WTC11 (cell line): ENCODE data around the gene PANX2. TPM values are rescaled to one million over a fixed set of nuclear protein-coding genes. Genes with fewer than 3 reads are reported as not detected.

ENCODE experiments used
- ATAC-seq: fragments of 200-7000 bp; cut with Tn5 transposase; 2 replicates; pipeline ENCODE4 v1.10.0; 2021; ENCODE audit warnings: mild to moderate bottlenecking, moderate library complexity
- CTCF ChIA-PET: fragments of 300-600 bp; sonication (Branson Sonifier 250); formaldehyde crosslinking; loops from one replicate; lab custom pipeline; 2021; ENCODE audit warnings: antibody characterized with exemption; lab: Charles Lee
- POLR2A ChIA-PET: fragments of 350-600 bp; sonication (Branson Sonifier 250); formaldehyde crosslinking; loops from one replicate; lab custom pipeline; 2021; ENCODE audit warnings: antibody characterized with exemption; lab: Charles Lee
- DNase-seq: peaks from one replicate; pipeline ENCODE4 v3.0.0; 2021; ENCODE audit warnings: low spot score
- H3K27ac Mint-ChIP-seq: 2 replicates; pipeline ENCODE4 v1.8.0; 2021; ENCODE audit warnings: mixed read lengths
- H3K27me3 Mint-ChIP-seq: 2 replicates; pipeline ENCODE4 v1.8.0; 2021; ENCODE audit warnings: low read depth, mild to moderate bottlenecking, moderate library complexity, mixed read lengths
- H3K36me3 Mint-ChIP-seq: 2 replicates; pipeline ENCODE4 v1.8.0; 2021; ENCODE audit warnings: mixed read lengths
- H3K4me1 Mint-ChIP-seq: 2 replicates; pipeline ENCODE4 v1.8.0; 2022; ENCODE audit warnings: mixed read lengths
- H3K4me3 Mint-ChIP-seq: 2 replicates; pipeline ENCODE4 v1.8.0; 2021; ENCODE audit warnings: mild to moderate bottlenecking, moderate library complexity, mixed read lengths
- H3K9me3 Mint-ChIP-seq: 2 replicates; pipeline ENCODE4 v1.8.0; 2021; ENCODE audit warnings: mixed read lengths
- CREB1 ChIP-seq: sonication (generic); formaldehyde crosslinking; IDR thresholded peaks from 2 replicates; pipeline ENCODE4 v1.8.0; 2023; ENCODE audit warnings: mild to moderate bottlenecking, missing genetic modification reagents
- FOXJ3 ChIP-seq: sonication (generic); formaldehyde crosslinking; IDR thresholded peaks from 2 replicates; pipeline ENCODE4 v1.9.0; 2021; ENCODE audit warnings: missing genetic modification reagents, mild to moderate bottlenecking, borderline replicate concordance
- FOXP1 ChIP-seq: sonication (generic); formaldehyde crosslinking; IDR thresholded peaks from 2 replicates; pipeline ENCODE4 v1.8.0; 2022; ENCODE audit warnings: missing genetic modification reagents, mild to moderate bottlenecking, moderate library complexity, borderline replicate concordance
- JUN ChIP-seq: sonication (generic); formaldehyde crosslinking; IDR thresholded peaks from 2 replicates; pipeline ENCODE4 v1.8.0; 2023; ENCODE audit warnings: mild to moderate bottlenecking, missing genetic modification reagents
- NR2C2 ChIP-seq: sonication (generic); formaldehyde crosslinking; IDR thresholded peaks from 2 replicates; pipeline ENCODE4 v1.8.0; 2022; ENCODE audit warnings: mild to moderate bottlenecking, missing genetic modification reagents
- NR3C1 ChIP-seq: sonication (generic); formaldehyde crosslinking; conservative IDR thresholded peaks from 2 replicates; pipeline ENCODE4 v1.8.1; 2023; ENCODE audit warnings: low read depth, mild to moderate bottlenecking, missing genetic modification reagents
- TP53 ChIP-seq: sonication (generic); formaldehyde crosslinking; IDR thresholded peaks from 2 replicates; pipeline ENCODE4 v1.8.1; 2023; ENCODE audit warnings: mild to moderate bottlenecking, missing genetic modification reagents
- ZNF121 ChIP-seq: sonication (generic); formaldehyde crosslinking; IDR thresholded peaks from 2 replicates; pipeline ENCODE4 v1.8.0; 2023; ENCODE audit warnings: missing genetic modification reagents
- ZNF138 ChIP-seq: sonication (generic); formaldehyde crosslinking; conservative IDR thresholded peaks from 2 replicates; pipeline ENCODE4 v1.8.1; 2022; ENCODE audit warnings: mild to moderate bottlenecking, moderate library complexity, missing genetic modification reagents
- ZNF416 ChIP-seq: fragments of 250-450 bp; sonication (Bioruptor Pico); IDR thresholded peaks from 2 replicates; pipeline ENCODE4 v1.9.0; 2021; ENCODE audit warnings: mild to moderate bottlenecking, inconsistent platforms
- total RNA-seq: library from RNA; stranded (reverse); gene quantifications from 3 replicates; pipeline ENCODE4 v1.2.3, GENCODE V29; 2021
- TF ChIP-seq, protein P1 (sequence below): sonication (generic); formaldehyde crosslinking; IDR thresholded peaks from 2 replicates; pipeline ENCODE4 v1.8.0; 2022; ENCODE audit warnings: mild to moderate bottlenecking, missing genetic modification reagents
- TF ChIP-seq, protein P2 (sequence below): sonication (generic); formaldehyde crosslinking; IDR thresholded peaks from 2 replicates; pipeline ENCODE4 v1.8.1; 2022; ENCODE audit warnings: mild to moderate bottlenecking, moderate library complexity, missing genetic modification reagents
- TF ChIP-seq, protein P3 (sequence below): sonication (generic); formaldehyde crosslinking; IDR thresholded peaks from 2 replicates; pipeline ENCODE4 v1.8.1; 2023; ENCODE audit warnings: mild to moderate bottlenecking, missing genetic modification reagents, borderline replicate concordance
- TF ChIP-seq, protein P4 (sequence below): fragments of 250-450 bp; sonication (Bioruptor Pico); IDR thresholded peaks from 2 replicates; pipeline ENCODE4 v2.1.2; 2022; ENCODE audit warnings: mild to moderate bottlenecking, moderate library complexity
- TF ChIP-seq, protein P5 (sequence below): sonication (generic); formaldehyde crosslinking; IDR thresholded peaks from 2 replicates; pipeline ENCODE4 v1.8.1; 2023; ENCODE audit warnings: mild to moderate bottlenecking, missing genetic modification reagents
- TF ChIP-seq, protein P6 (sequence below): sonication (generic); formaldehyde crosslinking; IDR thresholded peaks from 2 replicates; pipeline ENCODE4 v1.8.0; 2022; ENCODE audit warnings: mild to moderate bottlenecking, missing genetic modification reagents
- TF ChIP-seq, protein P7 (sequence below): sonication (generic); formaldehyde crosslinking; conservative IDR thresholded peaks from 2 replicates; pipeline ENCODE4 v1.8.1; 2023; ENCODE audit warnings: mild to moderate bottlenecking, low read depth, missing genetic modification reagents, moderate library complexity
- TF ChIP-seq, protein P8 (sequence below): sonication (generic); formaldehyde crosslinking; IDR thresholded peaks from 2 replicates; pipeline ENCODE4 v1.8.1; 2022; ENCODE audit warnings: low read depth, missing genetic modification reagents, borderline replicate concordance

Gene PANX2
- total RNA-seq, 1 experiment from 2014 or later, result 10.2 TPM

DNA sequence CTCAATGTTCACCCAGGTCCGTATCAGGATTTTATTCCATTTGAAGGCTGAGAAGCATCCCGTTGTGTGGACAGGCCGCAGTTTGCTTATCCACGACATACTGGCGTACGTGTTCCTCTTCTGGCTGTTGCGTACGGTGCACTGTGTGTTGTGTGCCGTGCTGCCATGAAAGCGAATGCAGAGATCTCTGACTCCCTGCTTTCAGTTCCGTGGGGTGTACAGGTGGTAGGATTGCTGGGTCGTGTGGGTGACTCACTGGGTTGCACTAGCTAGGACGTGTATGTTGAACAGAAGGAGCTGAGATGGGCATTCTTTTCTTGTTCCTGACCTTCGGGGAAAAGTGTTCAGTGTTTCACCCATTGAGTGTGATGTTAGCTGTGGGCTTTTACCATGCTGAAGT, 40.6 kb downstream of the PANX2 start:
- Mint-ChIP-seq H3K36me3 (peaks cover 47% of the 10 kb centered on the region), H3K9me3 (no peaks in the 10 kb centered on the region), H3K4me3 (no peak overlapping the region), H3K27me3 (no peaks in the 10 kb centered on the region), H3K27ac (no peak overlapping the region), H3K4me1 (no peaks in the 10 kb centered on the region)
- DNase-seq (no peak), ATAC-seq (no peak)
- TF ChIP-seq, protein P1, sequence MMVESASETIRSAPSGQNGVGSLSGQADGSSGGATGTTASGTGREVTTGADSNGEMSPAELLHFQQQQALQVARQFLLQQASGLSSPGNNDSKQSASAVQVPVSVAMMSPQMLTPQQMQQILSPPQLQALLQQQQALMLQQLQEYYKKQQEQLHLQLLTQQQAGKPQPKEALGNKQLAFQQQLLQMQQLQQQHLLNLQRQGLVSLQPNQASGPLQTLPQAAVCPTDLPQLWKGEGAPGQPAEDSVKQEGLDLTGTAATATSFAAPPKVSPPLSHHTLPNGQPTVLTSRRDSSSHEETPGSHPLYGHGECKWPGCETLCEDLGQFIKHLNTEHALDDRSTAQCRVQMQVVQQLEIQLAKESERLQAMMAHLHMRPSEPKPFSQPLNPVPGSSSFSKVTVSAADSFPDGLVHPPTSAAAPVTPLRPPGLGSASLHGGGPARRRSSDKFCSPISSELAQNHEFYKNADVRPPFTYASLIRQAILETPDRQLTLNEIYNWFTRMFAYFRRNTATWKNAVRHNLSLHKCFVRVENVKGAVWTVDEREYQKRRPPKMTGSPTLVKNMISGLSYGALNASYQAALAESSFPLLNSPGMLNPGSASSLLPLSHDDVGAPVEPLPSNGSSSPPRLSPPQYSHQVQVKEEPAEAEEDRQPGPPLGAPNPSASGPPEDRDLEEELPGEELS (CRISPR knock-in tag), result no peak
- TF ChIP-seq FOXJ3 (CRISPR knock-in tag), result no peak
- TF ChIP-seq ZNF416 (CRISPR knock-in tag), result no peak
- TF ChIP-seq, protein P2, sequence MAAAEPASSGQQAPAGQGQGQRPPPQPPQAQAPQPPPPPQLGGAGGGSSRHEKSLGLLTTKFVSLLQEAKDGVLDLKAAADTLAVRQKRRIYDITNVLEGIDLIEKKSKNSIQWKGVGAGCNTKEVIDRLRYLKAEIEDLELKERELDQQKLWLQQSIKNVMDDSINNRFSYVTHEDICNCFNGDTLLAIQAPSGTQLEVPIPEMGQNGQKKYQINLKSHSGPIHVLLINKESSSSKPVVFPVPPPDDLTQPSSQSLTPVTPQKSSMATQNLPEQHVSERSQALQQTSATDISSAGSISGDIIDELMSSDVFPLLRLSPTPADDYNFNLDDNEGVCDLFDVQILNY (CRISPR knock-in tag), result no peak
- TF ChIP-seq, protein P3, sequence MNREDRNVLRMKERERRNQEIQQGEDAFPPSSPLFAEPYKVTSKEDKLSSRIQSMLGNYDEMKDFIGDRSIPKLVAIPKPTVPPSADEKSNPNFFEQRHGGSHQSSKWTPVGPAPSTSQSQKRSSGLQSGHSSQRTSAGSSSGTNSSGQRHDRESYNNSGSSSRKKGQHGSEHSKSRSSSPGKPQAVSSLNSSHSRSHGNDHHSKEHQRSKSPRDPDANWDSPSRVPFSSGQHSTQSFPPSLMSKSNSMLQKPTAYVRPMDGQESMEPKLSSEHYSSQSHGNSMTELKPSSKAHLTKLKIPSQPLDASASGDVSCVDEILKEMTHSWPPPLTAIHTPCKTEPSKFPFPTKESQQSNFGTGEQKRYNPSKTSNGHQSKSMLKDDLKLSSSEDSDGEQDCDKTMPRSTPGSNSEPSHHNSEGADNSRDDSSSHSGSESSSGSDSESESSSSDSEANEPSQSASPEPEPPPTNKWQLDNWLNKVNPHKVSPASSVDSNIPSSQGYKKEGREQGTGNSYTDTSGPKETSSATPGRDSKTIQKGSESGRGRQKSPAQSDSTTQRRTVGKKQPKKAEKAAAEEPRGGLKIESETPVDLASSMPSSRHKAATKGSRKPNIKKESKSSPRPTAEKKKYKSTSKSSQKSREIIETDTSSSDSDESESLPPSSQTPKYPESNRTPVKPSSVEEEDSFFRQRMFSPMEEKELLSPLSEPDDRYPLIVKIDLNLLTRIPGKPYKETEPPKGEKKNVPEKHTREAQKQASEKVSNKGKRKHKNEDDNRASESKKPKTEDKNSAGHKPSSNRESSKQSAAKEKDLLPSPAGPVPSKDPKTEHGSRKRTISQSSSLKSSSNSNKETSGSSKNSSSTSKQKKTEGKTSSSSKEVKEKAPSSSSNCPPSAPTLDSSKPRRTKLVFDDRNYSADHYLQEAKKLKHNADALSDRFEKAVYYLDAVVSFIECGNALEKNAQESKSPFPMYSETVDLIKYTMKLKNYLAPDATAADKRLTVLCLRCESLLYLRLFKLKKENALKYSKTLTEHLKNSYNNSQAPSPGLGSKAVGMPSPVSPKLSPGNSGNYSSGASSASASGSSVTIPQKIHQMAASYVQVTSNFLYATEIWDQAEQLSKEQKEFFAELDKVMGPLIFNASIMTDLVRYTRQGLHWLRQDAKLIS (CRISPR knock-in tag), result no peak
- no peak for TF ChIP-seq TP53 (CRISPR knock-in tag)
- TF ChIP-seq, protein P4, sequence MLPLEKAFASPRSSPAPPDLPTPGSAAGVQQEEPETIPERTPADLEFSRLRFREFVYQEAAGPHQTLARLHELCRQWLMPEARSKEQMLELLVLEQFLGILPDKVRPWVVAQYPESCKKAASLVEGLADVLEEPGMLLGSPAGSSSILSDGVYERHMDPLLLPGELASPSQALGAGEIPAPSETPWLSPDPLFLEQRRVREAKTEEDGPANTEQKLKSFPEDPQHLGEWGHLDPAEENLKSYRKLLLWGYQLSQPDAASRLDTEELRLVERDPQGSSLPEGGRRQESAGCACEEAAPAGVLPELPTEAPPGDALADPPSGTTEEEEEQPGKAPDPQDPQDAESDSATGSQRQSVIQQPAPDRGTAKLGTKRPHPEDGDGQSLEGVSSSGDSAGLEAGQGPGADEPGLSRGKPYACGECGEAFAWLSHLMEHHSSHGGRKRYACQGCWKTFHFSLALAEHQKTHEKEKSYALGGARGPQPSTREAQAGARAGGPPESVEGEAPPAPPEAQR (CRISPR knock-in tag), result no peak
- no peak for TF ChIP-seq JUN (CRISPR knock-in tag)
- ChIA-PET POLR2A (no interaction called here), CTCF (interaction anchor here (0.5 kb wide), 1 partner anchor 73 kb away, joined by 3 read pairs; no protein-coding TSS in a partner anchor)

DNA sequence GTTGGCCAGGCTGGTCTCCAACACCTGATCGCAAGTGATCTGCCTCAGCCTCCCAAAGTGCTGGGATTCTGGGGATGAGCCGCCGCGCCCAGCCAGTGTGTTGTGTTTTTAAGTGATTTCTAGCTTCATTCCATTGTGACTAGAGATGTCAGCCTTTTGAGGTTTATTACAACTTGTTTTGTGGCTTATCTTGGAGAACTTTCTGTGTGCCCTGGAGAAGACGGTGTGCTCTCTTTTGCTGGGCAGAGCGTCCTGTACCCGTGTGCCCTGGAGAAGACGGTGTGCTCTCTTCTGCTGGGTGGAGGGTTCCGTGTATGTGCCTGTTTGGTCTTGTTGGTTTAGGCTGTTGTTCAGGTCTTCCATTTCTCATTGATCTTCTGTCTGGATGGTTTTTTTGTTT, 42.7 kb downstream of the PANX2 start:
- ATAC-seq, result no peak
- Mint-ChIP-seq H3K4me1 (no peaks in the 10 kb centered on the region), H3K9me3 (no peaks in the 10 kb centered on the region), H3K27me3 (no peaks in the 10 kb centered on the region), H3K27ac (peak overlapping the region; percentile 32; the same call in 1 of the 2 replicates), H3K36me3 (peaks cover 55% of the 10 kb centered on the region), H3K4me3 (no peak overlapping the region)
- POLR2A ChIA-PET, result no interaction called here
- DNase-seq, result no peak
- CTCF ChIA-PET, result no interaction called here
- TF ChIP-seq NR3C1 (no peak), FOXP1 (CRISPR knock-in tag) (no peak), NR2C2 (CRISPR knock-in tag) (no peak), ZNF138 (no peak), CREB1 (no peak), ZNF121 (no peak)
- TF ChIP-seq, protein P5, sequence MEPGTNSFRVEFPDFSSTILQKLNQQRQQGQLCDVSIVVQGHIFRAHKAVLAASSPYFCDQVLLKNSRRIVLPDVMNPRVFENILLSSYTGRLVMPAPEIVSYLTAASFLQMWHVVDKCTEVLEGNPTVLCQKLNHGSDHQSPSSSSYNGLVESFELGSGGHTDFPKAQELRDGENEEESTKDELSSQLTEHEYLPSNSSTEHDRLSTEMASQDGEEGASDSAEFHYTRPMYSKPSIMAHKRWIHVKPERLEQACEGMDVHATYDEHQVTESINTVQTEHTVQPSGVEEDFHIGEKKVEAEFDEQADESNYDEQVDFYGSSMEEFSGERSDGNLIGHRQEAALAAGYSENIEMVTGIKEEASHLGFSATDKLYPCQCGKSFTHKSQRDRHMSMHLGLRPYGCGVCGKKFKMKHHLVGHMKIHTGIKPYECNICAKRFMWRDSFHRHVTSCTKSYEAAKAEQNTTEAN (CRISPR knock-in tag), result no peak
- TF ChIP-seq, protein P4 (CRISPR knock-in tag), result no peak
- TF ChIP-seq, protein P6, sequence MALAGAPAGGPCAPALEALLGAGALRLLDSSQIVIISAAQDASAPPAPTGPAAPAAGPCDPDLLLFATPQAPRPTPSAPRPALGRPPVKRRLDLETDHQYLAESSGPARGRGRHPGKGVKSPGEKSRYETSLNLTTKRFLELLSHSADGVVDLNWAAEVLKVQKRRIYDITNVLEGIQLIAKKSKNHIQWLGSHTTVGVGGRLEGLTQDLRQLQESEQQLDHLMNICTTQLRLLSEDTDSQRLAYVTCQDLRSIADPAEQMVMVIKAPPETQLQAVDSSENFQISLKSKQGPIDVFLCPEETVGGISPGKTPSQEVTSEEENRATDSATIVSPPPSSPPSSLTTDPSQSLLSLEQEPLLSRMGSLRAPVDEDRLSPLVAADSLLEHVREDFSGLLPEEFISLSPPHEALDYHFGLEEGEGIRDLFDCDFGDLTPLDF, result no peak
- TF ChIP-seq, protein P7, sequence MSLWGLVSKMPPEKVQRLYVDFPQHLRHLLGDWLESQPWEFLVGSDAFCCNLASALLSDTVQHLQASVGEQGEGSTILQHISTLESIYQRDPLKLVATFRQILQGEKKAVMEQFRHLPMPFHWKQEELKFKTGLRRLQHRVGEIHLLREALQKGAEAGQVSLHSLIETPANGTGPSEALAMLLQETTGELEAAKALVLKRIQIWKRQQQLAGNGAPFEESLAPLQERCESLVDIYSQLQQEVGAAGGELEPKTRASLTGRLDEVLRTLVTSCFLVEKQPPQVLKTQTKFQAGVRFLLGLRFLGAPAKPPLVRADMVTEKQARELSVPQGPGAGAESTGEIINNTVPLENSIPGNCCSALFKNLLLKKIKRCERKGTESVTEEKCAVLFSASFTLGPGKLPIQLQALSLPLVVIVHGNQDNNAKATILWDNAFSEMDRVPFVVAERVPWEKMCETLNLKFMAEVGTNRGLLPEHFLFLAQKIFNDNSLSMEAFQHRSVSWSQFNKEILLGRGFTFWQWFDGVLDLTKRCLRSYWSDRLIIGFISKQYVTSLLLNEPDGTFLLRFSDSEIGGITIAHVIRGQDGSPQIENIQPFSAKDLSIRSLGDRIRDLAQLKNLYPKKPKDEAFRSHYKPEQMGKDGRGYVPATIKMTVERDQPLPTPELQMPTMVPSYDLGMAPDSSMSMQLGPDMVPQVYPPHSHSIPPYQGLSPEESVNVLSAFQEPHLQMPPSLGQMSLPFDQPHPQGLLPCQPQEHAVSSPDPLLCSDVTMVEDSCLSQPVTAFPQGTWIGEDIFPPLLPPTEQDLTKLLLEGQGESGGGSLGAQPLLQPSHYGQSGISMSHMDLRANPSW (CRISPR knock-in tag), result no peak
- TF ChIP-seq, protein P8, sequence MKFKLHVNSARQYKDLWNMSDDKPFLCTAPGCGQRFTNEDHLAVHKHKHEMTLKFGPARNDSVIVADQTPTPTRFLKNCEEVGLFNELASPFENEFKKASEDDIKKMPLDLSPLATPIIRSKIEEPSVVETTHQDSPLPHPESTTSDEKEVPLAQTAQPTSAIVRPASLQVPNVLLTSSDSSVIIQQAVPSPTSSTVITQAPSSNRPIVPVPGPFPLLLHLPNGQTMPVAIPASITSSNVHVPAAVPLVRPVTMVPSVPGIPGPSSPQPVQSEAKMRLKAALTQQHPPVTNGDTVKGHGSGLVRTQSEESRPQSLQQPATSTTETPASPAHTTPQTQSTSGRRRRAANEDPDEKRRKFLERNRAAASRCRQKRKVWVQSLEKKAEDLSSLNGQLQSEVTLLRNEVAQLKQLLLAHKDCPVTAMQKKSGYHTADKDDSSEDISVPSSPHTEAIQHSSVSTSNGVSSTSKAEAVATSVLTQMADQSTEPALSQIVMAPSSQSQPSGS, result no peak
